Superior temporal gyrus (tissue), 1 donor: ENCODE data around the gene TRIM49.
"Not testable (repeated sequence)": the region's sequence is repeated elsewhere in the genome, so short reads cannot be mapped to it uniquely, and the experiment has no call there.

Experiments used
- DNase-seq: peaks from one replicate; pipeline ENCODE4 v3.0.0-alpha.2; 2016; ENCODE audit errors: extremely low spot score

Gene TRIM49

GRCh38 chr11:89808475-89808874 lies at the start of gene TRIM49:
TRIM49 (minus strand) TSS chr11:89808575; CDS start chr11:89804469, 4,106 bp downstream.
- DNase-seq: not testable (repeated sequence)

DNA sequence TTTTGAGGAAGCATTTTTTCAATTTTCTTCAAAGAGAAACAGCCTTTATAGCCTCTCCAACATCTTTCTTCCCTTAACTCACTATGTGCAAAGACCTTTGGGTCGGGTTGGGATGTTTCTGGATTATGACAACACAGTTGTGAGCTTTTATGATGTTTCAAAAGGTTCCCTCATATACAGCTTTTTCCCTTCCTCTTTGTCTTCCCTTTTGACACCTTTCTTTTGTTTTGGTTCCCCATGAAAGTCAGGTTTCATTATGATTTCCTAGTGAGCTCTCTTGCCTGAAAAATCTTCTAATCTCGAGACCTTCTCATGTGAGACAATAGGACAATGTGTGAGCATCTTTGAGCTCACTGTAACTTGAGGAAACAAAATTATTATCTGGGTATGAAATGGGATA lies 18.3 kb upstream of the TRIM49 start:
- DNase-seq: not testable (repeated sequence)

DNA sequence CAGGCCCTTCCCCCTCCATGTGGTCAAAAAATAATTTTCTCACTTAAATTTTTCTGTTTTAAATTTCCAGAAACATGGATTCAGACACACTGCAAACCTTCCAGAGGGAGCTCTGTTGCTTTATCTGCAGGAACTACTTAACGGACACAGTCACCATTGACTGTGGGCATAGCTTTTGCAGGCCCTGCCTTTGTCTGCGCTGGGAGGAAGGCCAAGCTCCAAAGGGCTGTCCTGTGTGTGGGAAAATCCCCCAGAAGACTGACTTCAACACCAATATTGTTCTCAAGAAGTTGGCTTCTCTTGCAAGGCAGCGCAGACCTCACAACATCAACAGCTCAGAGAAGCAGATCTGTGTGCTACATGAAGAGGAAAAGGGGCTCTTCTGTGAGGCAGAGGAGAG lies 11.6 kb upstream of the TRIM49 start:
- DNase-seq: not testable (repeated sequence)

GRCh38 chr11:89813535-89813934 lies 5.2 kb upstream of the TRIM49 start:
- not testable (repeated sequence) for DNase-seq

DNA sequence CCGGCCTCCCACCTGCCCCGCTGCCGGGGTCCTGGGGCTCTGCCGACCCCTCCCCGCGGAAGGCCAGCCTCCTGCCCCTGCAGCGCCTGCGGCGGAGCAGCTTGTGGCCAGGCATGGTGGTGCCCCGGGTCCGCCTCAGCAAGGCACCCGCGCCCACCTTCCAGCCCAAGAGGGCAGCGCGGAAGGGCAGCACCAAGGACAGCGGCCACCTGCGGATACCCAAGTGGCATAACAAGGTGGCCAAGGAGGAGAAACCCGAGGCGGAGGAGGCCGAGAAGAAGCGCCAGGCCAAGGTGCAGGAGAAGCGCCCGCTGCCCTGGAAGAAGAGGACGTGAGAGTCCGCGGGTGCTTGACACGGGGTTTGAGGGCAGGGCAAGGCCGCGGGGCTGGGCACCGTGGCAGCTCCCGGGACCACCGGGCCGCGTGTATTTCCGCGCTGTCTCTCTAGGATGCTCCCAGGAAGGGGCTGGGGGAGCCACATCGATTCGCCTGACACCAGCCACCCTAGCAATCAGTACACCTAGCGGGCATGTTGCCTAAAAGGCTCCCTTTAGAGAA lies 20.8 kb downstream of the TRIM49 start:
- not testable (repeated sequence) for DNase-seq

DNA sequence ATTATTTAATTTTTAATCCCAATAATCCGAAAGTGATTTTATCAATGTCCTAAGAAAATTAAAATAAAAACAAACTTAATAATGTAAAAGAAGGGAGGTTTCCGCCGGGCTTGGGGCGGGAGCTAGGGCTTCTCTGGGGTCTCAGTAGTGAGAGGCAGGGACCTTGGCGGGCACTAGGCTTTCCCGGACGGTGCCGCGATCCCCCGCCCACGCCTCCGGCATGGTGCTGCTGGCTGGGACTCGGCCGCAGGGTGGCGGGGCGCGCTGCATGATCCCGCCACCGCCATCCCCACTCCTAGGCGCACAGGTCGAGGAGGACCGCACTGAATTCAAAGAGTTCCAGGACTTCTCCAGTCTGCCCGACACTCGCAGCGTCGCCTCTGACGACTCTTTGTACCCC lies 22.6 kb downstream of the TRIM49 start:
- not testable (repeated sequence) for DNase-seq

DNA sequence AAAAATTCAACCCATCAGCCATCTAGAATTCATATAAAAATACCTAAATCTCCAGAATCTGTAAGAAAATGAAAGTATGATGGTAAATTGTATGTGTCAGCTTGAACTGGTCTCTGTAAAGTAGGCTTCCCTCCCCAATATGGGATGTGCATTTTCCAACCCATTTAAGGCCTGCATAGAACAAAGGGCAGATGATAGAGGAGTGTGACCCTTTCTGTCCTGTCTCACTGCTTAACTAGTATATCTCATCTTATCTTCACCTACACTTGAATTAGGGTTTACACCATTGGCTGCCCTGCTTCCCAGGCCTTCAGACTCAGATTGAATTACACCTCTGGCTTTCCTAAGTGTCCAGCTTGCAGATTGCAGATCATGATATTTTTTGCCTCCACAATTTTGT lies 57.6 kb downstream of the TRIM49 start:
- not testable (repeated sequence) for DNase-seq
